Stimulated activated CD4-positive, alpha-beta T cell treated with anti-CD3 and anti-CD28 coated beads, TNF-alpha, amount 100 ng/mL, for 48 hours (primary cell): Measurements from ENCODE around the gene LDAH.

ENCODE experiments used
- DNase-seq, 3 donors: peaks; one replicate each; pipeline ENCODE4 v3.0.0-alpha.2; 2020; ENCODE audit warnings: low read depth in 3 of 3

LDAH gene

GRCh38 chr2:20667531-20668401, 155.1 kb downstream of the LDAH start:
- no peak for DNase-seq

GRCh38 chr2:20667151-20667530, 155.8 kb downstream of the LDAH start:
- DNase-seq: no peak

- no peak for DNase-seq
These were observed 156.4 kb downstream of the LDAH start, which contains the start of gene GDF7 for GRCh38 chr2:20666304-20667150. Gene GDF7 (plus strand): TSS chr2:20667144. CDS start chr2:20667240, 96 bp downstream.

- DNase-seq: no peak
These were observed 156.9 kb downstream of the LDAH start for GRCh38 chr2:20666005-20666303.

GRCh38 chr2:20665243-20666004, 157.5 kb downstream of the LDAH start:
- DNase-seq: no peak

- DNase-seq: no peak
These were observed 158.3 kb downstream of the LDAH start for GRCh38 chr2:20664431-20665242.

GRCh38 chr2:20664071-20664390, 158.9 kb downstream of the LDAH start:
- DNase-seq: no peak

GRCh38 chr2:20663196-20664070, 159.5 kb downstream of the LDAH start:
- no peak for DNase-seq

- DNase-seq: no peak
These were observed 160.5 kb downstream of the LDAH start for GRCh38 chr2:20662308-20662937.

- peak in 2 of 3 donors; percentile 41 to 52 for DNase-seq
These were observed 161.2 kb downstream of the LDAH start for GRCh38 chr2:20661421-20662307.

GRCh38 chr2:20660506-20661420, 162.1 kb downstream of the LDAH start:
- DNase-seq: no peak

GRCh38 chr2:20657522-20658235, 165.2 kb downstream of the LDAH start:
- DNase-seq: no peak

- no peak for DNase-seq
These were observed 166.3 kb downstream of the LDAH start for GRCh38 chr2:20656561-20656960.

- no peak for DNase-seq
These were observed 168.4 kb downstream of the LDAH start for GRCh38 chr2:20654535-20654813.

GRCh38 chr2:20653695-20654534, 169.0 kb downstream of the LDAH start:
- no peak for DNase-seq
